ENCODE measurements around the gene PLXNA4. TPM values are rescaled to one million over a fixed set of nuclear protein-coding genes. Genes with fewer than 3 reads are reported as not detected.

PLXNA4 gene
- total RNA-seq, 1 experiment from 2014 or later, result not detected

DNA sequence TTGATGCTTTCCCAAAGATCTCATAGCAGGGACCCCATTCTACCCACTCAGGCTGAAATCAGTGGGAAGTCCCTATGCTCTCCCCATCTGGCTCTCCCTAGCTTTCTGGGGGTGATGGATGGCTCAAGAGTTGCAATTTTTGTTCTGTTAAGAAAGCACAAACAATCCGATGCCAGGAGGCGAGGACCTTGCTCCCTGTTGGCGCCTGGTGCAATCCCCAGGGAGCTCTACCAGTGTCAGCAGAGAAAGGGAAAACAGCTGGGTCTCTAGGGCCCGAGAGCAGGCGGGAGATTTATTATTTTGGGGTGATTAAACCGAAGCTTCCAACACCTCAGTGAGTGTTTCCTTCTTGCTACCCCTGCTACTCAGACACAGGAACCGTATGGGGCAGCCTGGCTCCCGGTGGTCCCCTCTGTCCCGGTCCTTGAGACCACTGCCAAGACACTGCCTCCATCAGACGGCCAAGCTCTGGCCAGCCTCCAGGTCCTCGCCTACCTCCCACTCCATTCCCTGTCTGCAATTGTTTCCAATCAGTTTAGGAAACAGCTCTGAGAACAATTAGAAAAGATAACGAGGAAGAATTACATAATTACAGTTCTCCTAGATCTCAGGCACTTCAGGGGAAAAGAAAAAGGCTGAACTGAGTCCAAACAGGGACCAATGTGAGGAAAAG lies 147.9 kb downstream of the PLXNA4 start:
- Histone ChIP-seq H3K9ac (ENCODE audit: low read length) (no peak overlapping the region), H4K20me1 (ENCODE audit: insufficient read depth) (no peaks in the 10 kb centered on the region), H3K36me3 (ENCODE audit: control insufficient read depth in 1 of 2, insufficient read depth in 2 of 2, low read length in 2 of 2) (no peaks in the 10 kb centered on the region), H3K27me3 (ENCODE audit: insufficient read depth, low read length) (peaks cover 38% of the 10 kb centered on the region; the same call in 1 of the 2 replicates), H2AFZ (ENCODE audit: low read depth, low read length, poor library complexity, severe bottlenecking) (no peak overlapping the region), H3K4me1 (ENCODE audit: control insufficient read depth in 1 of 2, insufficient read depth in 2 of 2, low read length in 2 of 2) (peaks cover 0 to 5% of the 10 kb centered on the region in 2 experiments; a peak in 1 of 4 replicates), H3K4me2 (ENCODE audit: low read length) (no peak overlapping the region), H3K4me3 (replicated peaks in 1 of 2; ENCODE audit: low read depth in 1 of 2, low read length in 2 of 2) (no peak overlapping the region), H3K9me2 (ENCODE audit: insufficient read depth) (no peaks in the 10 kb centered on the region), H3K27ac (ENCODE audit: low read depth, low read length) (no peak overlapping the region), H3K9me3 (ENCODE audit: control insufficient read depth in 1 of 2, insufficient read depth in 1 of 2, low read depth in 1 of 2, low read length in 2 of 2) (no peaks in the 10 kb centered on the region), H3K79me2 (ENCODE audit: insufficient read depth, low read length) (no peaks in the 10 kb centered on the region)
- intact Hi-C loops (cut with micrococcal nuclease), result no loop called here
- no peak for DNase-seq (ENCODE audit: low read depth, low spot score)
- CTCF ChIA-PET, result no interaction called here
- TF ChIP-seq CEBPB (IDR thresholded peaks at IDR 0.05; ENCODE audit: low read depth), result no peak
- no peak for TF ChIP-seq ELF1 (IDR thresholded peaks at IDR 0.05; ENCODE audit: borderline replicate concordance, low read depth)
- no peak for TF ChIP-seq EZH2 (IDR thresholded peaks at IDR 0.05)
- TF ChIP-seq CBX3 (IDR thresholded peaks at IDR 0.05; ENCODE audit: low read depth), result no peak
- no peak for TF ChIP-seq POLR2AphosphoS5 (IDR thresholded peaks at IDR 0.05; ENCODE audit: low read depth, low read length)
- no peak for TF ChIP-seq EZH2phosphoT487 (IDR thresholded peaks at IDR 0.05; ENCODE audit: borderline replicate concordance)
- TF ChIP-seq, protein P1, sequence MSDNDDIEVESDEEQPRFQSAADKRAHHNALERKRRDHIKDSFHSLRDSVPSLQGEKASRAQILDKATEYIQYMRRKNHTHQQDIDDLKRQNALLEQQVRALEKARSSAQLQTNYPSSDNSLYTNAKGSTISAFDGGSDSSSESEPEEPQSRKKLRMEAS (IDR thresholded peaks at IDR 0.05), result no peak
- TF ChIP-seq JUND (IDR thresholded peaks at IDR 0.05), result no peak
- no peak for TF ChIP-seq SRF (IDR thresholded peaks at IDR 0.05; ENCODE audit: low read depth)
- TF ChIP-seq EGR1 (IDR thresholded peaks at IDR 0.05; ENCODE audit: low read depth), result no peak
- no peak for TF ChIP-seq ZNF274 (IDR thresholded peaks at IDR 0.05; ENCODE audit: low read depth, low read length)
- TF ChIP-seq SP1 (IDR thresholded peaks at IDR 0.05; ENCODE audit: low read depth), result no peak
- TF ChIP-seq, protein P2, sequence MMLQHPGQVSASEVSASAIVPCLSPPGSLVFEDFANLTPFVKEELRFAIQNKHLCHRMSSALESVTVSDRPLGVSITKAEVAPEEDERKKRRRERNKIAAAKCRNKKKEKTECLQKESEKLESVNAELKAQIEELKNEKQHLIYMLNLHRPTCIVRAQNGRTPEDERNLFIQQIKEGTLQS (IDR thresholded peaks at IDR 0.05), result no peak
- TF ChIP-seq TCF7L2 (IDR thresholded peaks at IDR 0.05; ENCODE audit: borderline replicate concordance, extremely low read depth, insufficient read depth, insufficient read length), result no peak
- TF ChIP-seq, protein P3, sequence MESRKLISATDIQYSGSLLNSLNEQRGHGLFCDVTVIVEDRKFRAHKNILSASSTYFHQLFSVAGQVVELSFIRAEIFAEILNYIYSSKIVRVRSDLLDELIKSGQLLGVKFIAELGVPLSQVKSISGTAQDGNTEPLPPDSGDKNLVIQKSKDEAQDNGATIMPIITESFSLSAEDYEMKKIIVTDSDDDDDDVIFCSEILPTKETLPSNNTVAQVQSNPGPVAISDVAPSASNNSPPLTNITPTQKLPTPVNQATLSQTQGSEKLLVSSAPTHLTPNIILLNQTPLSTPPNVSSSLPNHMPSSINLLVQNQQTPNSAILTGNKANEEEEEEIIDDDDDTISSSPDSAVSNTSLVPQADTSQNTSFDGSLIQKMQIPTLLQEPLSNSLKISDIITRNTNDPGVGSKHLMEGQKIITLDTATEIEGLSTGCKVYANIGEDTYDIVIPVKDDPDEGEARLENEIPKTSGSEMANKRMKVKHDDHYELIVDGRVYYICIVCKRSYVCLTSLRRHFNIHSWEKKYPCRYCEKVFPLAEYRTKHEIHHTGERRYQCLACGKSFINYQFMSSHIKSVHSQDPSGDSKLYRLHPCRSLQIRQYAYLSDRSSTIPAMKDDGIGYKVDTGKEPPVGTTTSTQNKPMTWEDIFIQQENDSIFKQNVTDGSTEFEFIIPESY (IDR thresholded peaks at IDR 0.05; ENCODE audit: extremely low read depth, insufficient replicate concordance, low read length), result no peak
- TF ChIP-seq SIN3A (IDR thresholded peaks at IDR 0.05; ENCODE audit: low read depth), result no peak
- RAD21 ChIA-PET (ENCODE audit: low non-redundant PET in 1 of 2, low total read pairs in 2 of 2, uncharacterized antibody in 2 of 2, unreplicated experiment in 2 of 2), result no interaction called here
- ATAC-seq, result no peak
- POLR2A ChIA-PET, result no interaction called here
- BruUV-seq (replicated peaks), result no TSS peak
